Measurements from ENCODE around the gene DCC.
A peak's percentile ranks its signal among the peaks of the same experiment; 100 is the strongest.
"Not testable (repeated sequence)": the region's sequence is repeated elsewhere in the genome, so short reads cannot be mapped to it uniquely, and the experiment has no call there.

Gene DCC

GRCh38 chr18:52348209-52348608 is 8.2 kb downstream of the DCC start:
- peak in 1 of 5 donors; percentile 1 for DNase-seq

- no peak for DNase-seq
These were observed 9.5 kb downstream of the DCC start for GRCh38 chr18:52349498-52349897.

GRCh38 chr18:52352920-52353319 is 12.9 kb downstream of the DCC start:
- DNase-seq, result no peak

GRCh38 chr18:52353589-52353988 is 13.6 kb downstream of the DCC start:
- no peak for DNase-seq

- no peak for DNase-seq
These were observed 23.9 kb downstream of the DCC start for GRCh38 chr18:52363861-52364260.

GRCh38 chr18:52366851-52367250 is 26.9 kb downstream of the DCC start:
- not testable (repeated sequence) for DNase-seq

- DNase-seq, result no peak
These were observed 28.2 kb downstream of the DCC start for GRCh38 chr18:52367953-52368742.

GRCh38 chr18:52370841-52371240 is 30.8 kb downstream of the DCC start:
- no peak for DNase-seq

GRCh38 chr18:52376104-52376503 is 36.1 kb downstream of the DCC start:
- DNase-seq, result no peak

GRCh38 chr18:52377094-52377493 is 37.1 kb downstream of the DCC start:
- no peak for DNase-seq

GRCh38 chr18:52386306-52386705 is 46.3 kb downstream of the DCC start:
- DNase-seq, result no peak

GRCh38 chr18:52387175-52387574 is 47.2 kb downstream of the DCC start:
- no peak for DNase-seq

- DNase-seq, result no peak
These were observed 52.0 kb downstream of the DCC start for GRCh38 chr18:52391810-52392559.

GRCh38 chr18:52394602-52395001 is 54.6 kb downstream of the DCC start:
- DNase-seq, result no peak

- no peak for DNase-seq
These were observed 55.3 kb downstream of the DCC start for GRCh38 chr18:52395146-52395852.

GRCh38 chr18:52401236-52401635 is 61.2 kb downstream of the DCC start:
- DNase-seq, result no peak

- DNase-seq, result no peak
These were observed 62.8 kb downstream of the DCC start for GRCh38 chr18:52402814-52403213.

GRCh38 chr18:52403291-52404021 is 63.5 kb downstream of the DCC start:
- no peak for DNase-seq

GRCh38 chr18:52408800-52409302 is 68.9 kb downstream of the DCC start:
- DNase-seq, result no peak

GRCh38 chr18:52409727-52410126 is 69.7 kb downstream of the DCC start:
- no peak for DNase-seq

GRCh38 chr18:52415131-52415530 is 75.1 kb downstream of the DCC start:
- no peak for DNase-seq

- DNase-seq, result no peak
These were observed 83.1 kb downstream of the DCC start for GRCh38 chr18:52422985-52423601.
